ENCODE measurements around the gene MCTP1. TPM values are rescaled to one million over a fixed set of nuclear protein-coding genes. Genes with fewer than 3 reads are reported as not detected.

MCTP1 gene
- total RNA-seq, 1 experiment from 2014 or later, result 0.44 TPM

- Histone ChIP-seq H4K20me1 (ENCODE audit: insufficient read depth) (no peaks in the 10 kb centered on the region), H3K27me3 (ENCODE audit: insufficient read depth, low read length) (no peaks in the 10 kb centered on the region), H3K36me3 (ENCODE audit: control insufficient read depth in 1 of 2, insufficient read depth in 2 of 2, low read length in 2 of 2) (no peaks in the 10 kb centered on the region), H2AFZ (ENCODE audit: low read depth, low read length, poor library complexity, severe bottlenecking) (no peak overlapping the region), H3K9ac (ENCODE audit: low read length) (no peak overlapping the region), H3K79me2 (ENCODE audit: insufficient read depth, low read length) (no peaks in the 10 kb centered on the region), H3K9me2 (ENCODE audit: insufficient read depth) (no peaks in the 10 kb centered on the region), H3K4me2 (ENCODE audit: low read length) (no peak overlapping the region), H3K4me1 (ENCODE audit: control insufficient read depth in 1 of 2, insufficient read depth in 2 of 2, low read length in 2 of 2) (peaks cover 0 to 6% of the 10 kb centered on the region in 2 experiments; a peak in 1 of 4 replicates), H3K4me3 (replicated peaks in 1 of 2; ENCODE audit: low read depth in 1 of 2, low read length in 2 of 2) (no peak overlapping the region), H3K27ac (ENCODE audit: low read depth, low read length) (no peak overlapping the region), H3K9me3 (ENCODE audit: control insufficient read depth in 1 of 2, insufficient read depth in 1 of 2, low read depth in 1 of 2, low read length in 2 of 2) (no peaks in the 10 kb centered on the region)
- ChIA-PET RAD21 (ENCODE audit: low non-redundant PET in 1 of 2, low total read pairs in 2 of 2, uncharacterized antibody in 2 of 2, unreplicated experiment in 2 of 2) (no interaction called here), POLR2A (no interaction called here), CTCF (no interaction called here)
- intact Hi-C loops (cut with micrococcal nuclease), result no loop called here
- TF ChIP-seq REST (IDR thresholded peaks at IDR 0.05; ENCODE audit: low read depth), result no peak
- no peak for TF ChIP-seq CEBPB (IDR thresholded peaks at IDR 0.05; ENCODE audit: low read depth)
- TF ChIP-seq, protein P1, sequence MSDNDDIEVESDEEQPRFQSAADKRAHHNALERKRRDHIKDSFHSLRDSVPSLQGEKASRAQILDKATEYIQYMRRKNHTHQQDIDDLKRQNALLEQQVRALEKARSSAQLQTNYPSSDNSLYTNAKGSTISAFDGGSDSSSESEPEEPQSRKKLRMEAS (IDR thresholded peaks at IDR 0.05), result no peak
- TF ChIP-seq FOSL1 (IDR thresholded peaks at IDR 0.05; ENCODE audit: low read depth), result no peak
- TF ChIP-seq POLR2AphosphoS5 (IDR thresholded peaks at IDR 0.05; ENCODE audit: low read depth, low read length), result no peak
- no peak for TF ChIP-seq EGR1 (IDR thresholded peaks at IDR 0.05; ENCODE audit: low read depth)
- no peak for TF ChIP-seq YY1 (IDR thresholded peaks at IDR 0.05; ENCODE audit: extremely low read depth, insufficient replicate concordance, low read depth, low read length)
- no peak for TF ChIP-seq ZNF274 (IDR thresholded peaks at IDR 0.05; ENCODE audit: low read depth, low read length)
- no peak for TF ChIP-seq JUND (IDR thresholded peaks at IDR 0.05)
- no peak for TF ChIP-seq EZH2phosphoT487 (IDR thresholded peaks at IDR 0.05; ENCODE audit: borderline replicate concordance)
- TF ChIP-seq RAD21 (IDR thresholded peaks at IDR 0.05; ENCODE audit: low read depth), result no peak
- TF ChIP-seq SRF (IDR thresholded peaks at IDR 0.05; ENCODE audit: low read depth), result no peak
- no peak for TF ChIP-seq POLR2A (IDR thresholded peaks at IDR 0.05; ENCODE audit: borderline replicate concordance, extremely low read depth, insufficient read depth, insufficient read length)
- TF ChIP-seq EZH2 (IDR thresholded peaks at IDR 0.05), result no peak
- no TSS peak for BruUV-seq (replicated peaks)
- ATAC-seq (no peak), DNase-seq (ENCODE audit: low read depth, low spot score) (no peak)
These were observed 174.8 kb downstream of the MCTP1 start for GRCh38 chr5:95110118-95110517.

All from HCT116 (cell line).